ENCODE results near the gene CDK19.

- TF ChIP-seq EZH2phosphoT487 (IDR thresholded peaks at IDR 0.05; ENCODE audit: low read length) (no peak), CTCF (IDR thresholded peaks at IDR 0.05; ENCODE audit: low read length) (no peak)
These were observed 159.4 kb downstream of the CDK19 start for GRCh38 chr6:110655821-110656220.

Measured in MM.1S (cell line).